Panc1 (cell line): Measurements from ENCODE around the gene ATE1.

ENCODE experiments used
- POLR2AphosphoS5 ChIP-seq: IDR thresholded peaks from 2 replicates; pipeline ENCODE4 v1.6.1; 2012; ENCODE audit warnings: mild to moderate bottlenecking, low read depth, low read length, moderate library complexity
- TF ChIP-seq, protein P1 (sequence below): fragments of 450-650 bp; IDR thresholded peaks from 2 replicates; pipeline ENCODE4 v1.5.1; 2017; ENCODE audit warnings: mild to moderate bottlenecking

DNA sequence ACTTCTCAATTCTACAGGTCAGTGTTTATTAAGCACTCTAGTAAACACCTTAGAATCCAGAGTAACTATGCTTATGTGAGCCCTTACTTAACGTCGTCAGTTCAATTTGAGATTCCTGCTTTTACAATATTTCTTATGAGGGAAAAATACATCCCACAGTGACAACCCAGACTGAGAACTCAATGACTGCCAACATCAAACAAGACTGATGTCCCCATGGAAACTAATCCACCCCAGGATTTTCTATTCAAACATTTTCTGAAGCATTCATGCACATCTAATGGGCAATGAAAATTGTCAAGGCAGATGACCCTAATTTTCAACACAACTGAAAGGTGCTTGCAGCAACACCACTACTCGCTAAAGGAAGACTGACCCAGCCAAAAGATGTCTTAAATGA, 67.0 kb downstream of the ATE1 start:
- TF ChIP-seq, protein P1, sequence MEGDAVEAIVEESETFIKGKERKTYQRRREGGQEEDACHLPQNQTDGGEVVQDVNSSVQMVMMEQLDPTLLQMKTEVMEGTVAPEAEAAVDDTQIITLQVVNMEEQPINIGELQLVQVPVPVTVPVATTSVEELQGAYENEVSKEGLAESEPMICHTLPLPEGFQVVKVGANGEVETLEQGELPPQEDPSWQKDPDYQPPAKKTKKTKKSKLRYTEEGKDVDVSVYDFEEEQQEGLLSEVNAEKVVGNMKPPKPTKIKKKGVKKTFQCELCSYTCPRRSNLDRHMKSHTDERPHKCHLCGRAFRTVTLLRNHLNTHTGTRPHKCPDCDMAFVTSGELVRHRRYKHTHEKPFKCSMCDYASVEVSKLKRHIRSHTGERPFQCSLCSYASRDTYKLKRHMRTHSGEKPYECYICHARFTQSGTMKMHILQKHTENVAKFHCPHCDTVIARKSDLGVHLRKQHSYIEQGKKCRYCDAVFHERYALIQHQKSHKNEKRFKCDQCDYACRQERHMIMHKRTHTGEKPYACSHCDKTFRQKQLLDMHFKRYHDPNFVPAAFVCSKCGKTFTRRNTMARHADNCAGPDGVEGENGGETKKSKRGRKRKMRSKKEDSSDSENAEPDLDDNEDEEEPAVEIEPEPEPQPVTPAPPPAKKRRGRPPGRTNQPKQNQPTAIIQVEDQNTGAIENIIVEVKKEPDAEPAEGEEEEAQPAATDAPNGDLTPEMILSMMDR = no peak
- no peak for TF ChIP-seq POLR2AphosphoS5
